ENCODE data around the gene SOX13.

Gene SOX13

DNA sequence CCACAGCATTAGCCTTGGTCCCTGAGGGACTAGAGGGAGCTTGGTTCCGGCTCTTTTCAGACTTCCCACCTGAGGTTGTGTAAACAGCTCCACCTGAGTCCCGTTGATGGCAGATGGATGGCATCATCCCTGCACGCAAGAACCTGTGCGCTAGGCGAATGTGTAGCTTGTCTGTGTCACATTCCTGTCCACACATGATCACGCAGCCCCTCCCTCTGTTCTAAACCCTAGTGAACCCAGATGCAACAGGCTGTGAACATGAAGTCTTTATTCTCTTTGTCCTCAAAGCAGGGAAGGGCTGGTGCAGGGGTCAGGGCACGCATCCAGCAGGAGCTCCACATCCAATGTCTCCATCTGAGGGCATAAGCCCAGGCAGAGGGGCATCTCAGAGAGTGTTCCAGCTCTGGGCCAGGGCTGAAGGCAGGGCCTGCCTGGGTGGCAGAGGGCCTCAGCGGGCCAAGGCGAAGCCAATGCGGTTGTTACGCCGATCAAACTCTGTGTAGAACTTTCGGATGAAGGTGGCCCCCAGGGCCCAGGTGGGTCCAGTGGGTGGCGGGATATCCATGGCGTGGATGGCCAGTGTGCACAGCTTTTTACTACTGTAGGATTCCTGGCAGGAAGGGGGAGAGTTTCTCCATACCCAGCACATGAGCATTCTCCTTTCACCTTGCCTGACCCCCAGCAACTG, 81.8 kb downstream of the SOX13 start:
- DNase-seq = no peak

GRCh38 chr1:204155881-204156280, 83.0 kb downstream of the SOX13 start:
- no peak for DNase-seq

DNA sequence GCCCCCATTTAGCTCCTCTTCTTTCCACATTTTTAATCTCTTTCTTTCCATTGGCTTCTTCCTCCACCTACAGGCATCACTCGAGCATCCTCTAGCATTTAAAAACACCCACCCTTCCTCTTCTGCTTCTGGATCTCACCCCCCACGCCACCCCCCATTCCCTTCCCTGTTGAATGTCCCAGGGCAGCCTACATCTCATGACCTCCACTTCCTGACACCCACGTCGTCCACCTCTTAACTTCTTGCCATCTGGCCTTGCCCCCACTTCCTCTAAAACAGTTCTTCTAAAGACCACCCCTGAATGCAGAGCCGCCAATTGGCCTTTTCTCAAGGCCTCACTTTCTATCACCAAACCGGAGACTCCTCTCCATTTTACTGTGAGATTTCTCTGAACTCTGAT, 85.0 kb downstream of the SOX13 start:
- DNase-seq = no peak

GRCh38 chr1:204161609-204162493, 88.9 kb downstream of the SOX13 start:
- no peak for DNase-seq

DNA sequence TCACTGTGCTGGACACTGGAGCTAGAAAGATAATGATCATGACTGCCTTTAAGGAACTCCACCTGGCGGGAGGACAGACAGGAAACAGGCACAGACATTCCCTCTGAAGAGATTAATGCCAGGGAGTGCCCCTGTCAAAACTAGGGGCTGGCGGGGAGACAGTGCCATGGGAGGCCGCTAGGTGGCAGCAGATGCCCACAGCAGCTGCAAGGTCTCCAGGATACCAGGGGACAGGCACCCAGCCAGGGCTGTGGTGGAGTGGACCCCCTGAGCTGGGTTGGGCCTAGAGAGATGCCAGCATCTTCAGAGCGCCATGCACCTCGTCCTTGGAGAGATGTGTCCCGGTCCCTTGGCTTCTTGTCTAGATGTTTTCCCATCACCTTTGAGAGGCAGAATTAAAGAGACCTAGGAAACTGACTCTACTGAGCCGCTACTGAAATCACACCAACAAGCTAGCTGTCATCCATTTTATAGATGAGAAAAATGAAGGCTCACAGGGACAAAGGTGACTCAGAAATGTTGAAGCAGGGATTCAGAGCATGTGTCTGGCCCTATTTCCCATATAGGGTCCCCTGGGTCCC, 89.7 kb downstream of the SOX13 start:
- peak; percentile 60 for DNase-seq

DNA sequence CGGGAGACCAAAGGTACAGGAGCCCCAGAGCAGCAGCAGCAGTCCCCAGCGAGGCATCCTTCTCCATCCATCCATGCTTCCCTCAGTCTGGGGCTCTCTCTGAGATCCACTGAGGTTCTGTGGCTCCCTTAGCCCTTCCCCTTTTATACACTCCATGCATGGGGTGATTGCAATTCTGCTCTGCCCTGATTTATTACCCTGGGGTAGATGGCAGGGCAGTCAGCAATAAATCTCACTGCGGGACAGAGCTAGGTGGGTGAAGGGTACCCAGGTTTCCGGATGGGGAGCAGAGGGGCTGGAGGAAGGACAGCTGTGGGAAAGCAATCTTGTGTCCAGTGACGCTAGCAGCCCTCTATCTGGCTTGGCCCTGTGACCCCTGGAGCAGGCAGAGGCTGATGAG, 93.3 kb downstream of the SOX13 start, which contains the start of gene REN:
Gene REN, minus strand, starts transcription at position 119 of the 400 bp plus-strand sequence. Its CDS starts 44 bp downstream, at position 75.
- DNase-seq = no peak

- no peak for DNase-seq
These were observed 94.8 kb downstream of the SOX13 start for GRCh38 chr1:204167730-204168129.

DNA sequence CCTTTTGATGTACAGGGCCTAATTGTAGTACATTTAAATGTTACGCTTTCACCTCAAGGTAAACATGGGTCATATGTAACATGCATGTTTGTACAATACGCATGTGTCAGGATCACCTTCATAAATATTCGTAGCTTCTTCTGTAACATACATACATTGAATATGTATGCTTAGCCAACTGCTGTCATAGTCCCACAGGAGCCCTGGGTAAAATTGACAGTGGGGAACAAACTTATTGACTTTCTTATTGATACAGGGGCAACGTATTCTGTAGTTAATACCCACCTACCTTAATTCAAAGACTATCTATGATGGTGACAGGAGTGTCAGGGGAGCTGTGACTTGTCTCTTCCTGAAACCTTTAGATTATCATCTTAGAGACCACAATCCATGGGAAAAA, 96.9 kb downstream of the SOX13 start:
- DNase-seq = no peak

GRCh38 chr1:204170494-204171155, 97.7 kb downstream of the SOX13 start:
- DNase-seq = no peak

DNA sequence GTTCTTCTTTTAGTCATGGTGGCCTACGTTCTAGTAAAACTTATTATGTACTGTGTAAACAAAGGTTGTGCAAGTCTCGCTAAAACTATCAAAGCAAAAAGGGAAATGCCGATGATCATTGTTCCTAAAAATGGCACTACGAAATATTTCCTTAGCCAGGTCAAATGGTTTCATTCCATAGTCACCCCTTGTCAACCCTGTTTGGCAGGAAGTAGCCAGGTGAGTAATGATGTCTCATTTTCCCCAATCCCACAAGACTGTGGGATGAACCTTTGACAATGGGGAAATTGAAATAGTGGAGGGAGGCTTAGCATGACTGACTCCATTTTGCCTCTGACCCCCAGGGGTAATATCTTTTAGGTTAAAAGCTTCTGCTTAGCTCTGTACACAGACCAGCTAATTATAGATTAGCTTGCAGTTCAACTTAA, 98.8 kb downstream of the SOX13 start:
- DNase-seq = peak; percentile 70

DNA sequence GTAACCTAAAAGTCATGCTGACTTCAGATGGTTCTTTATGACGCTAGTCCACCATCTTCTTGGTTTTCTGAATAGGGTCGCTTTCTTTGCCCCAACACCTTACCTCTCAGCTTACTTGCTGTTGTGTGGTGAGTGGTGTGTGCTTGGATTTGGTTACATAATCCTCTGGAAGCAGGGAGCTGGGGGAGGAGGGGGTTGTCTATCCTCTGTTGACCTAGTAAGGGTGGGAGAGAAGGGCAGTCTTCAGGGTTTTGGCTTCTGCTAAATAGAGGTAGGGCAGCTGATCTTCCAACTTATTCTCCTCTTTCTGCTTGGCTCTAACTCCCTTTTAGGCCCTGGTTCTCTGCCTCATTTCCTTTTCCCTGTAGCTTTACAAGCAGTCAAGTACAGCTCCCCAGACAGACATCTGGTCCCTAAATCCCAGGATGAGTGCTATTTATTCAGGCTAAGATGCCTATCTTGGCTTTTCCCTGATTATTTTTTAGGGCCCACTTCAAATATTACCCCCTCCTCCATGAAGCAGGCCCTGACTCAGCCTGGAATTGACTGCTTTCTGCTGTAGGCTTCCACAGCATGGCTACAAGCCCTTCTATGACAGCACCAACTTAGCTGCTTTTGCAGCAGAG, 99.6 kb downstream of the SOX13 start:
- no peak for DNase-seq

- DNase-seq = no peak
These were observed 102.0 kb downstream of the SOX13 start for GRCh38 chr1:204174958-204175357.

DNA sequence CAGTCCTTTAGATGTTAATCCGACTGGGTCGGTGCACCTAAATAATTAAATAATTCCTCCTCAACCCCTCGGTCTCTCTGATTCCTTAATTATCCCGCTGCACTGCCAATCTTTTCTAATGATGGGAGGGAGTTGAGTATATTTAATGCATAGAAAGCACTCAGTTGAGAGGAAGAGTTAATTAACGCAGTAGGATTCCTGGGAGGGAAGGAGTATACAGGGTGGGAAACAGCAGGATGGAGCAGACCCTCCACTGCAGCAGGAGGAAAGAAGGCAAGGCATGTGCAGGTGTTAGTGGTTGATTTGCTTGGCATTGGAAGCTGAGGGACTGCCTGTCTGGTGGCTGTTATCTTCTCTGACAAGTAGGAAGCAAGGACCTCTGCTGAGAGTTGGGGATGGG, 103.1 kb downstream of the SOX13 start:
- DNase-seq = no peak

- no peak for DNase-seq
These were observed 104.2 kb downstream of the SOX13 start for GRCh38 chr1:204177133-204177532.
